HCEC 1CT (cell line): Measurements from ENCODE around the gene SPATA6L.

Experiments used
- DNase-seq: peaks from one replicate; pipeline ENCODE4 v3.0.0-alpha.2; 2017

SPATA6L gene

GRCh38 chr9:4548811-4549725 lies 117.2 kb downstream of the SPATA6L start:
- DNase-seq = no peak
